Testis (tissue), 2 donors: ENCODE results near the gene HPDL.

Source experiments
- CTCF ChIP-seq, 3 experiments: fragments of 450-650 bp in 2 of 3; fragments of 200-600 bp in 1 of 3; sonication (generic) in 1 of 3; IDR thresholded peaks; one replicate each; pipeline ENCODE4 v1.5.1; 2016 to 2019; ENCODE audit warnings: antibody characterized with exemption in 3 of 3, mild to moderate bottlenecking in 2 of 3, moderate library complexity in 1 of 3
- POLR2A ChIP-seq: fragments of 450-650 bp; IDR thresholded peaks from one replicate; pipeline ENCODE4 v1.6.1; 2017; ENCODE audit warnings: antibody characterized with exemption, mild to moderate bottlenecking, moderate library complexity

GRCh38 chr1:45291716-45292115, 35.0 kb upstream of the HPDL start:
- no peak for TF ChIP-seq CTCF (IDR thresholded peaks at IDR 0.05)
- no peak for TF ChIP-seq POLR2A
